NT2/D1 (cell line): ENCODE measurements around the gene C11orf68.

Experiments used
- DNase-seq: peaks from one replicate; pipeline ENCODE4 v3.0.0-alpha.2; 2011; ENCODE audit warnings: low read depth, low spot score
- H3K27me3 ChIP-seq: 2 replicates; pipeline ENCODE4 v1.6.0; 2011; ENCODE audit warnings: mild to moderate bottlenecking; ENCODE audit not compliant: insufficient read length, insufficient read depth
- H3K36me3 ChIP-seq: 2 replicates; pipeline ENCODE4 v1.6.1; 2011; ENCODE audit warnings: mild to moderate bottlenecking, low read length, mixed read lengths; ENCODE audit not compliant: insufficient read depth, insufficient read length
- H3K4me1 ChIP-seq: 2 replicates; pipeline ENCODE4 v1.5.1; 2011; ENCODE audit not compliant: insufficient read depth, insufficient read length
- H3K4me3 ChIP-seq: 2 replicates; pipeline ENCODE4 v1.5.1; 2011; ENCODE audit warnings: low read depth; ENCODE audit not compliant: insufficient read length
- H3K9ac ChIP-seq: 2 replicates; pipeline ENCODE4 v1.6.0; 2011; ENCODE audit warnings: low read depth; ENCODE audit not compliant: insufficient read length
- H3K9me3 ChIP-seq: 2 replicates; pipeline ENCODE4 v1.5.1; 2011; ENCODE audit warnings: mild to moderate bottlenecking, low read length; ENCODE audit not compliant: insufficient read depth
- SUZ12 ChIP-seq: IDR thresholded peaks from 2 replicates; pipeline ENCODE4 v1.6.1; 2011; ENCODE audit not compliant: insufficient read length, insufficient read depth; ENCODE audit errors: extremely low read depth
- YY1 ChIP-seq: IDR thresholded peaks from 2 replicates; pipeline ENCODE4 v1.6.1; 2011; ENCODE audit not compliant: insufficient read length, insufficient read depth
- ZNF274 ChIP-seq: IDR thresholded peaks from 2 replicates; pipeline ENCODE4 v1.6.1; 2011; ENCODE audit warnings: mild to moderate bottlenecking, low read depth, low read length

Gene C11orf68

DNA sequence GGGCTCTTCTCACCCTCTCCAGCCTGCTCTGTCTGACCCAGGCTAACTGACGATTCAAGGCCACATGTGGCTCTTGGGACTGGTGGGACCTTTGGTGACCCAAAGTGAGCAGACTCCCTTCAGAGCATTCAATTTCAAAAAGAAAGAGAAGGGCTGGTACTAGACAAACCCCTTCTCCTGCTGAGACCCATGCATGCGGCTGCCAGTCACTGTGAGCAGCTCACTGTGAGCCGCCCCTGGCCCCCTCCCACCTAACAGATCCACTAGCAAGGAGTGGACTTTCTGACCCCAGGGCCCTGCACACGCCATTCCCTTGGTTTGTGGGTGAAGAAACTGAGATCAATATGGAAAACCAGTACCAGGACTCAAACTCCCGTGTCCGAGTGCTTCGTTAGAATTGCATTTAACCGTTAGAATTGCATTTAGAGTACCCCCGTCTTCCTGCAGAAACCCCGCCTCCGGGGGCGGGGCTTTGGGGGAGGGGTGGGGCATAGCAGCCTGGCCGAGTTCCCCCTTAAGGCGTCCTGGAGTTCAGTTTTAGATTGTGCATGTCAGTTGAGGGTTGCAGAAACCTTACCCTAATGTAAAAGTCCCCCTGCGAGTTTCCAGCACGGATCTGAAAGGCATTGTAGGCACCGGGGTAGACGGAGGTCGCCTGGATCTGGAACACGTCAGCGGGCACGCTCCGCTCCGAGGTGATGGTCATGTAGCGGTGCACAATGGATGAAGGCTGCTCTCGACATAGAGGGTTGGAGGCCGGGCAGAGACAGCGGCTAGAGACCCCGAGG, 51.4 kb downstream of the C11orf68 start:
- Histone ChIP-seq H3K4me1 (peaks cover 36% of the 10 kb centered on the region), H3K9ac (peak overlapping the region; percentile 24), H3K4me3 (no peak overlapping the region), H3K9me3 (no peaks in the 10 kb centered on the region), H3K36me3 (peaks cover 86% of the 10 kb centered on the region), H3K27me3 (no peaks in the 10 kb centered on the region)
- no peak for DNase-seq
- TF ChIP-seq YY1 = no peak
- TF ChIP-seq ZNF274 = no peak
- TF ChIP-seq SUZ12 = no peak
